Colonic mucosa (tissue), 4 donors: Measurements from ENCODE around the gene RELT. TPM values are rescaled to one million over a fixed set of nuclear protein-coding genes. Genes with fewer than 3 reads are reported as not detected.

Experiments used
- DNase-seq: peaks from one replicate; pipeline ENCODE4 v3.0.0-alpha.2; 2020
- H3K27ac ChIP-seq: fragments of 200-600 bp; one replicate; pipeline ENCODE4 v1.8.0; 2021
- H3K27me3 ChIP-seq: fragments of 200-600 bp; one replicate; pipeline ENCODE4 v1.8.0; 2021
- H3K36me3 ChIP-seq: fragments of 200-600 bp; one replicate; pipeline ENCODE4 v1.8.0; 2021
- H3K4me1 ChIP-seq: fragments of 200-600 bp; one replicate; pipeline ENCODE4 v1.8.0; 2021; ENCODE audit warnings: mild to moderate bottlenecking
- H3K4me3 ChIP-seq: fragments of 200-600 bp; one replicate; pipeline ENCODE4 v1.8.0; 2021
- H3K9ac ChIP-seq, 2 donors: one replicate each; pipeline ENCODE4 v1.7.0; 2013; ENCODE audit warnings: control low read depth in 2 of 2, low read depth in 2 of 2, low read length in 2 of 2
- H3K9me3 ChIP-seq: fragments of 200-600 bp; one replicate; pipeline ENCODE4 v1.8.0; 2021
- intact Hi-C: fragments of 100-400 bp; cut with DNase I; formaldehyde crosslinking; loops from one replicate; pipeline ENCODE4 v1.14.1; 2022
- total RNA-seq, 2 donors: library from RNA; stranded (reverse); fragmentation: NEBNext Ultra II Directional in 1 of 2; extraction: Animal tissue kit (Norgen Biotek cat#: 25700) in 1 of 2; gene quantifications; one replicate each; pipeline ENCODE4 v1.2.1, GENCODE V29; 2021
- TF ChIP-seq, protein P1 (sequence below): fragments of 200-600 bp; IDR thresholded peaks from one replicate; pipeline ENCODE4 v1.8.0; 2022; ENCODE audit warnings: antibody characterized with exemption, mild to moderate bottlenecking
- donor health status: healthy.
- donor health status: DM: no; HTN: no; CAD: no.
- donor health status: DM: no; HTN: no; CAD: no.

RELT gene
- total RNA-seq, 2 donors from 2014 or later, result 4.0 to 7.1 TPM

DNA sequence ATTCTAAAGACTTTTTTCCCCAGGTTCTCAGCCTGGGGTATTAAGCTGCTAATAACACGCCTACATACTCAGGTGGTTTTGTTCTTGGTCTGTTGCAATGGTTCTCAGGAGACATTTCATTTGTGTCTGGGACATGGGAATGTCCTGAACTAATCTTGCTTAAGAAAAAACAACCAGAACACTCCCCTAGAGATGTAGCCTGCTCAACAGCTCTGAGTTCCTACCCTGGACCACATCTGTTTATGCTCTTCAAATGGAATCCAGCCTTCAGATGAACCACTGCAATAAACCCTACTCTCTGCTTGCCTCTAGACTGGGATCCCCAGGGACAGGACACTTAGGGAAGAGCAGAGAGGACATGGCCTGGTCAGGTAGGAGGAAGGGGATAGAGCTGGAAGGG is 29.9 kb downstream of the RELT start:
- Histone ChIP-seq H3K27me3 (no peaks in the 10 kb centered on the region), H3K9me3 (no peaks in the 10 kb centered on the region), H3K9ac (no peak overlapping the region), H3K36me3 (no peaks in the 10 kb centered on the region), H3K4me1 (no peaks in the 10 kb centered on the region), H3K27ac (no peak overlapping the region), H3K4me3 (no peak overlapping the region)
- TF ChIP-seq, protein P1, sequence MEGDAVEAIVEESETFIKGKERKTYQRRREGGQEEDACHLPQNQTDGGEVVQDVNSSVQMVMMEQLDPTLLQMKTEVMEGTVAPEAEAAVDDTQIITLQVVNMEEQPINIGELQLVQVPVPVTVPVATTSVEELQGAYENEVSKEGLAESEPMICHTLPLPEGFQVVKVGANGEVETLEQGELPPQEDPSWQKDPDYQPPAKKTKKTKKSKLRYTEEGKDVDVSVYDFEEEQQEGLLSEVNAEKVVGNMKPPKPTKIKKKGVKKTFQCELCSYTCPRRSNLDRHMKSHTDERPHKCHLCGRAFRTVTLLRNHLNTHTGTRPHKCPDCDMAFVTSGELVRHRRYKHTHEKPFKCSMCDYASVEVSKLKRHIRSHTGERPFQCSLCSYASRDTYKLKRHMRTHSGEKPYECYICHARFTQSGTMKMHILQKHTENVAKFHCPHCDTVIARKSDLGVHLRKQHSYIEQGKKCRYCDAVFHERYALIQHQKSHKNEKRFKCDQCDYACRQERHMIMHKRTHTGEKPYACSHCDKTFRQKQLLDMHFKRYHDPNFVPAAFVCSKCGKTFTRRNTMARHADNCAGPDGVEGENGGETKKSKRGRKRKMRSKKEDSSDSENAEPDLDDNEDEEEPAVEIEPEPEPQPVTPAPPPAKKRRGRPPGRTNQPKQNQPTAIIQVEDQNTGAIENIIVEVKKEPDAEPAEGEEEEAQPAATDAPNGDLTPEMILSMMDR, result no peak
- intact Hi-C loops, result no loop called here
- no peak for DNase-seq

DNA sequence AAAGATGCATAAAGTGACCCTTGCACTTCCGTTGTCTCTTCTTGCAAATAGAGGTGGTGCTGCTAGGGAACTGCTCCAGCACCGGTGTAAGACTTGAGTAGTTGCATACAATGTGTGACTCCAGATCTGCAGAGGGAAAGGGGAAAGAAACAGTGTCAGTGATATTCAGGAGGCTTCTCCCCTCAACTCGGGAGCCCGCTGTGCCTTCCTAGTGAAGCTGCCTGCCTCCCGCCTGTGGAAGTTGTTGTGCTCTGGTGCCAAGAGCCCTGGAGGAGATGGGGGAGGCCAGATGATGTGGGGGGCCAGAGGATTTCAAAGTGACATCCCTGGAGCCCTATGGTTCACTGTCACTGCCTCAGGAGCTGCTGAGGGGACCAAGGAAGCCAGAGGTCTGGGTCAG is 30.4 kb downstream of the RELT start:
- Histone ChIP-seq H3K27ac (no peak overlapping the region), H3K9ac (no peak overlapping the region), H3K27me3 (no peaks in the 10 kb centered on the region), H3K4me1 (no peaks in the 10 kb centered on the region), H3K4me3 (no peak overlapping the region), H3K36me3 (no peaks in the 10 kb centered on the region), H3K9me3 (no peaks in the 10 kb centered on the region)
- TF ChIP-seq, protein P1, result no peak
- DNase-seq, result no peak
- intact Hi-C loops, result no loop called here

DNA sequence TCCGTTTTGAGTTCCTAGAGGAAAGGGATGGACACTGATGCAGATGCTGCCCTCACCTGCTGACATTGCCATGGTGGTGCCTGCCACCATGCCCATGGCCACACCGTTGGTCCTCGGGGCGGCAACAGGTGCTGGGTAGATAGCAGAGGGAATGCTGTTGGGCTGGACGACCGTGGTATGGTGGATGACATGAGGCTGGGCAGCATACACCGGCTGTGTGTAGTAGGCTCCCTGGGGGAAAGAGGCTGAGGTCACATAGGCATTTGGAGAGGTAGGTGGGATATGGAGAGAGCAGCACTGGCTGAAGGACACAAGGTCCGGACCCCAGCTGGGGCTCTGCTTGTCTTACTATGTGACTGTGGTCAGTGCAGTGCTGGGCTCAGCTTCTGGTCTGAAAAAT is 33.2 kb downstream of the RELT start:
- Histone ChIP-seq H3K4me1 (no peaks in the 10 kb centered on the region), H3K9ac (no peak overlapping the region), H3K27ac (no peak overlapping the region), H3K36me3 (no peaks in the 10 kb centered on the region), H3K27me3 (no peaks in the 10 kb centered on the region), H3K9me3 (no peaks in the 10 kb centered on the region), H3K4me3 (no peak overlapping the region)
- DNase-seq, result no peak
- TF ChIP-seq, protein P1, result no peak
- intact Hi-C loops, result no loop called here

DNA sequence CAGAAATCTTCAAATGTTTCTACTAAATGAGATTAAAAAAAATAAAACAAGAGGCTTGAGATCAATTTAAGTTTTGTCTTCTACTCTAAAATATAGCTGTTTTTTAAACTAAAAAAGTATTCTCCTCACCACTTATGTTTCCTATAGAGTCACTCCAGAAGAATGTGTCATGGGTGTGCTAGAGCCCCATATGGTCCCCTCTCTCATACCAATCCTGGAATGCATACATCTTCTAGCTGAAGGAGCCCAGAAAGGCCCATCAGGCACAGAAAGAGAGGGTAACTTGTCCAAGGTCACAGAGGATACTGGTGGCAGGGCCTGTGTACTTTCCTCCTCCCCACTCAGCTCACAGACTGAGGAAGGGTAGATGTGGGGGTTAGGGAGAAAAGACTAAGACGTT is 34.4 kb downstream of the RELT start:
- DNase-seq, result no peak
- no peak overlapping the region for H3K4me3 ChIP-seq
- no peaks in the 10 kb centered on the region for H3K27me3 ChIP-seq
- H3K9me3 ChIP-seq, result no peaks in the 10 kb centered on the region
- no peaks in the 10 kb centered on the region for H3K4me1 ChIP-seq
- no peak overlapping the region for H3K27ac ChIP-seq
- TF ChIP-seq, protein P1, result no peak
- no peak overlapping the region for H3K9ac ChIP-seq
- no peaks in the 10 kb centered on the region for H3K36me3 ChIP-seq
- intact Hi-C loops, result no loop called here

DNA sequence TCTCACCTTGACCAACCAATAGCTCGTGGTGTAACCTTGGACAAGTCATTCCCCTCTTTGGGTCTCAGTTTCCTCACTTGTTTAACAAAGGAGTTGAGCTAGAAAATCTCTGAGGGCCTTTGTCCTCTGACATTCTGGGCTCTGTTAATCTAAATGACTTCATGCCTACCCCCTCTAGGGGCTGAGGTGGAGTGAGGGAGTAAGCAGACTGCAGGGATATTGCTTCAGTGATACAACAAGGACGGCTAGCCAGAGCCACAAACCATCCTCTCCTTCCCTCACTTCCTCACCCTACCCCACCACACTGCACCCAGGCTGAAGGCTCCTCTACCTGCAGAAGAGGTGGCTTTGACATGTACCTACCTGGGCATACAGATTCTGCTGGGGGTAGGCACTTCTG is 34.8 kb downstream of the RELT start:
- no peaks in the 10 kb centered on the region for H3K4me1 ChIP-seq
- TF ChIP-seq, protein P1, result no peak
- H3K27ac ChIP-seq, result no peak overlapping the region
- no peak overlapping the region for H3K9ac ChIP-seq
- H3K9me3 ChIP-seq, result no peaks in the 10 kb centered on the region
- intact Hi-C loops, result no loop called here
- H3K27me3 ChIP-seq, result no peaks in the 10 kb centered on the region
- H3K4me3 ChIP-seq, result no peak overlapping the region
- no peak for DNase-seq
- H3K36me3 ChIP-seq, result no peaks in the 10 kb centered on the region

DNA sequence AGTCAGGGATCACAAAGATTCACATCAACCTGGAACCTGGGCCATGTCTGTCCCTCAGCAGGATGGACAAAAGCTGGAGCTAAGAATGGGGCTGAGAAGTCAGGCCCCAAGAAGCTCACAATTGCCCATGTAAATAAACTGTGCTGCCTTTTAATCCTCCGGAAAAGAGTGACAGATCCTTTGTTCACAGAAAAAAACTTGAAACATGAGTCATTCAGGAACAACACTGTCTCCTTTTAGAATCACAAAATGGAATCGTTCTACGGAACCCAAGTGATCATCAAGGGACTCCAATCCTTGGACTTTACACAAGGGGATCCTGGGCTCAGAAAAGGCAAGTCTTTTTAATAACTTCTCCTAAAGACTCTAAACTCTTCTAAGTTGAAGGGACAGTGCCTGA is 36.1 kb downstream of the RELT start:
- H3K36me3 ChIP-seq, result no peaks in the 10 kb centered on the region
- H3K4me3 ChIP-seq, result no peak overlapping the region
- TF ChIP-seq, protein P1, result no peak
- intact Hi-C loops, result no loop called here
- H3K4me1 ChIP-seq, result no peaks in the 10 kb centered on the region
- H3K27ac ChIP-seq, result no peak overlapping the region
- no peak overlapping the region for H3K9ac ChIP-seq
- H3K9me3 ChIP-seq, result no peaks in the 10 kb centered on the region
- no peak for DNase-seq
- H3K27me3 ChIP-seq, result no peaks in the 10 kb centered on the region
